ENCODE data around the gene TTF2.

- TF ChIP-seq EZH2 (IDR thresholded peaks at IDR 0.05; ENCODE audit: borderline replicate concordance, low read depth, low read length, poor library complexity, severe bottlenecking), result no peak
- TF ChIP-seq, protein P1, sequence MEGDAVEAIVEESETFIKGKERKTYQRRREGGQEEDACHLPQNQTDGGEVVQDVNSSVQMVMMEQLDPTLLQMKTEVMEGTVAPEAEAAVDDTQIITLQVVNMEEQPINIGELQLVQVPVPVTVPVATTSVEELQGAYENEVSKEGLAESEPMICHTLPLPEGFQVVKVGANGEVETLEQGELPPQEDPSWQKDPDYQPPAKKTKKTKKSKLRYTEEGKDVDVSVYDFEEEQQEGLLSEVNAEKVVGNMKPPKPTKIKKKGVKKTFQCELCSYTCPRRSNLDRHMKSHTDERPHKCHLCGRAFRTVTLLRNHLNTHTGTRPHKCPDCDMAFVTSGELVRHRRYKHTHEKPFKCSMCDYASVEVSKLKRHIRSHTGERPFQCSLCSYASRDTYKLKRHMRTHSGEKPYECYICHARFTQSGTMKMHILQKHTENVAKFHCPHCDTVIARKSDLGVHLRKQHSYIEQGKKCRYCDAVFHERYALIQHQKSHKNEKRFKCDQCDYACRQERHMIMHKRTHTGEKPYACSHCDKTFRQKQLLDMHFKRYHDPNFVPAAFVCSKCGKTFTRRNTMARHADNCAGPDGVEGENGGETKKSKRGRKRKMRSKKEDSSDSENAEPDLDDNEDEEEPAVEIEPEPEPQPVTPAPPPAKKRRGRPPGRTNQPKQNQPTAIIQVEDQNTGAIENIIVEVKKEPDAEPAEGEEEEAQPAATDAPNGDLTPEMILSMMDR (conservative IDR thresholded peaks at IDR 0.05; ENCODE audit: low read depth, low read length), result peak; percentile 34; the same call in 1 of the 2 replicates
Measured at GRCh38 chr1:117093870-117094621, 33.9 kb downstream of the TTF2 start.
